Endodermal cell (in vitro differentiated cells): Measurements from ENCODE around the gene MIEF1. TPM values are rescaled to one million over a fixed set of nuclear protein-coding genes. Genes with fewer than 3 reads are reported as not detected.

Experiments used
- DNase-seq: peaks from one replicate; pipeline ENCODE4 v3.0.0-alpha.2; 2017
- H3K27ac ChIP-seq: 2 replicates; pipeline ENCODE4 v1.5.1; 2013; ENCODE audit warnings: mild to moderate bottlenecking, low read depth, low read length, moderate library complexity
- H3K27me3 ChIP-seq: 2 replicates; pipeline ENCODE4 v1.6.1; 2013; ENCODE audit warnings: mild to moderate bottlenecking, low read length, moderate library complexity; ENCODE audit not compliant: insufficient read depth, control insufficient read depth, poor library complexity, severe bottlenecking
- H3K36me3 ChIP-seq: 2 replicates; pipeline ENCODE4 v1.7.0; 2013; ENCODE audit warnings: mild to moderate bottlenecking, low read length, moderate library complexity; ENCODE audit not compliant: control insufficient read depth, insufficient read depth
- H3K4me1 ChIP-seq: one replicate; pipeline ENCODE4 v1.7.0; 2013; ENCODE audit warnings: low read length; ENCODE audit not compliant: control insufficient read depth, insufficient read depth
- H3K4me3 ChIP-seq: 2 replicates; pipeline ENCODE4 v1.5.1; 2013; ENCODE audit warnings: mild to moderate bottlenecking, low read length, moderate library complexity
- H3K9ac ChIP-seq: 2 replicates; pipeline ENCODE4 v1.6.1; 2013; ENCODE audit warnings: mild to moderate bottlenecking, low read length, moderate library complexity; ENCODE audit not compliant: poor library complexity, severe bottlenecking; ENCODE audit errors: extremely low read depth
- H3K9me3 ChIP-seq: 2 replicates; pipeline ENCODE4 v1.6.1; 2013; ENCODE audit warnings: mild to moderate bottlenecking, low read length, moderate library complexity; ENCODE audit not compliant: control insufficient read depth
- H3K27ac Mint-ChIP-seq: 2 replicates; pipeline ENCODE4 v1.8.0; 2020; ENCODE audit warnings: mixed read lengths
- H3K27me3 Mint-ChIP-seq: 2 replicates; pipeline ENCODE4 v1.8.0; 2021; ENCODE audit warnings: mild to moderate bottlenecking, mixed read lengths; ENCODE audit not compliant: insufficient read depth
- H3K36me3 Mint-ChIP-seq: 2 replicates; pipeline ENCODE4 v1.8.0; 2020; ENCODE audit warnings: low read depth, mixed read lengths
- H3K4me1 Mint-ChIP-seq: 2 replicates; pipeline ENCODE4 v1.8.0; 2020; ENCODE audit warnings: mixed read lengths
- H3K4me3 Mint-ChIP-seq: 2 replicates; pipeline ENCODE4 v1.8.0; 2020; ENCODE audit warnings: mild to moderate bottlenecking, moderate library complexity, mixed read lengths
- H3K9me3 Mint-ChIP-seq: 2 replicates; pipeline ENCODE4 v1.8.0; 2020; ENCODE audit warnings: mild to moderate bottlenecking, mixed read lengths
- WGBS, 2 experiments: methylation state at CpG; one replicate each; pipeline versions ENCODE4 v1.1.5 to v1.1.7; 2013; ENCODE audit warnings: missing lambda C conversion rate in 2 of 2, mixed read lengths in 1 of 2; ENCODE audit not compliant: insufficient coverage in 1 of 2, insufficient read length in 1 of 2; 5-methylcytosine and 5-hydroxymethylcytosine counted together
- total RNA-seq, 2 donors: library from RNA; stranded (reverse); fragmentation: NEBNext Ultra II Directional in 1 of 2; extraction: Animal tissue kit (Norgen Biotek cat#: 25700) in 1 of 2; gene quantifications; 2 replicates in 1 of 2; 3 replicates in 1 of 2; pipeline ENCODE4 v1.2.1, GENCODE V29; 2021
- TF ChIP-seq, protein P1 (sequence below): fragments of 200-600 bp; sonication (generic); conservative IDR thresholded peaks from 2 replicates; pipeline ENCODE4 v1.5.0; 2021; ENCODE audit warnings: antibody characterized with exemption, mild to moderate bottlenecking

MIEF1 gene
- total RNA-seq, 2 donors from 2014 or later, result 36.0 to 43.3 TPM

DNA sequence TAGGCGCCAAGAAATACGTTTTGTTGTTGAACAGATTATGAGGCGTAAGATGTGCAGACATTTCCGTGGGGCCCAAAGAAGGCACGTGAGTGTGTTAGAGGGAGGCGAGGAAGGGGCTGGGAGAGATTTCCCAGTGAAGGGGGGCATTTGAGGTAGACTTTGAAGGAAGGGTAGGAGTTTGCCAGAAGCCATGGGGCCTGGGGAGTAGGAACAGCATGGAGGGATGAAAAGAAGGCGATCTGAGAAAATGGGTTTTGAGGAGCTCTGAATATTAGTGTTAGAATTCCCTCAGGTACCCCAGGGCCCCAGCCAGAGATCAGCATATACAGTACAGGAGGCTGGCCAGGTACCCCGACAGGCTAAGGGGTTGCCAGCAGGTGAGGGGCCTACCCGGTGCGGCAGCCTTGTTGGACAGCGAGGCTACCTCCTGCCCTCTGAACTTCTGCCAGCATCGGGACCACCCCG is 414 bp upstream of the MIEF1 start:
- Histone ChIP-seq H3K36me3 (peaks cover 34% of the 10 kb centered on the region), H3K27ac (no peak overlapping the region), H3K4me1 (peaks cover 21% of the 10 kb centered on the region), H3K27me3 (no peaks in the 10 kb centered on the region), H3K9me3 (no peaks in the 10 kb centered on the region), H3K4me3 (peak overlapping the region; percentile 96), H3K9ac (peak overlapping the region; percentile 51)
- Mint-ChIP-seq H3K27me3 (peaks cover 40% of the 10 kb centered on the region), H3K4me3 (peak overlapping the region; percentile 87), H3K9me3 (no peaks in the 10 kb centered on the region), H3K27ac (peak overlapping the region; percentile 91), H3K4me1 (peaks cover 24% of the 10 kb centered on the region), H3K36me3 (peaks cover 28% of the 10 kb centered on the region)
- DNase-seq, result no peak
- TF ChIP-seq, protein P1, sequence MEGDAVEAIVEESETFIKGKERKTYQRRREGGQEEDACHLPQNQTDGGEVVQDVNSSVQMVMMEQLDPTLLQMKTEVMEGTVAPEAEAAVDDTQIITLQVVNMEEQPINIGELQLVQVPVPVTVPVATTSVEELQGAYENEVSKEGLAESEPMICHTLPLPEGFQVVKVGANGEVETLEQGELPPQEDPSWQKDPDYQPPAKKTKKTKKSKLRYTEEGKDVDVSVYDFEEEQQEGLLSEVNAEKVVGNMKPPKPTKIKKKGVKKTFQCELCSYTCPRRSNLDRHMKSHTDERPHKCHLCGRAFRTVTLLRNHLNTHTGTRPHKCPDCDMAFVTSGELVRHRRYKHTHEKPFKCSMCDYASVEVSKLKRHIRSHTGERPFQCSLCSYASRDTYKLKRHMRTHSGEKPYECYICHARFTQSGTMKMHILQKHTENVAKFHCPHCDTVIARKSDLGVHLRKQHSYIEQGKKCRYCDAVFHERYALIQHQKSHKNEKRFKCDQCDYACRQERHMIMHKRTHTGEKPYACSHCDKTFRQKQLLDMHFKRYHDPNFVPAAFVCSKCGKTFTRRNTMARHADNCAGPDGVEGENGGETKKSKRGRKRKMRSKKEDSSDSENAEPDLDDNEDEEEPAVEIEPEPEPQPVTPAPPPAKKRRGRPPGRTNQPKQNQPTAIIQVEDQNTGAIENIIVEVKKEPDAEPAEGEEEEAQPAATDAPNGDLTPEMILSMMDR, result no peak
- 39 to 65% methylated on average over 8 to 13 of the region's 13 CpGs for WGBS, 2 experiments

DNA sequence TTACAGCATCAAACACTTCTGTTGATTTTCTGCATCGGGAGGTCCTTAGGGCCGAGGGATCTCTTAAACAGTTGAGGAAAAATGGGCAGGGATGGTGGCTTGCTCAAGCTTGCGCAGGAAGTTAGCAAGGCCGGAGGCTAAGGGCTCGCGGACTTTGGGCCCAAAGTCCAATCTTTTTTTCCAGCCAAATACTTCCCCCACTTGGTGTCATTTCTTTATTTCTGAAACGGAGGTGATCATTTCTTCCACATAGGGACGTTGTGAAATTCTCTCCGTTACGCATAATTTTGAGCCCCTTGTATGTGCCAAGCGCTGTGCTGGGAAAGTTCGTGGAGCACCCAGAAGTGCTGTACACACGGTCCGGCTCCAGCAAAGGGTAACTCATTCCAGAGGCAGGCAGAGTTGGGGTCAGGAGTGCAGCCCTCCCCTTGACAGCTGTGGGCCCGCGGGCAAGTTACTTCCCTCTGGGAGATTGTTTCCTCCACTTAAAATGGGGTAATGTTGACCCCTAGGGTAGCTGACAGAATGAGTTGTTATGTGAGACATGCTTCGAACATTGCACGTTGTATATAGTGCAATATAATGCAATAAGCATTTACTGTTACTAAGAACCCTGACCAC is 809 bp downstream of the MIEF1 start:
- Histone ChIP-seq H3K27ac (peak overlapping the region; percentile 32), H3K4me3 (peak overlapping the region; percentile 96), H3K4me1 (peaks cover 21% of the 10 kb centered on the region), H3K36me3 (peaks cover 44% of the 10 kb centered on the region), H3K9me3 (no peaks in the 10 kb centered on the region), H3K9ac (peak overlapping the region; percentile 57), H3K27me3 (no peaks in the 10 kb centered on the region)
- TF ChIP-seq, protein P1, result no peak
- WGBS, 2 experiments, result 34 to 36% methylated on average over 13 to 17 of the region's 18 CpGs
- H3K36me3 Mint-ChIP-seq, result peaks cover 36% of the 10 kb centered on the region
- no peak overlapping the region for H3K27ac Mint-ChIP-seq
- peak overlapping the region; percentile 87 for H3K4me3 Mint-ChIP-seq
- H3K4me1 Mint-ChIP-seq, result peaks cover 24% of the 10 kb centered on the region
- no peak for DNase-seq
- H3K9me3 Mint-ChIP-seq, result no peaks in the 10 kb centered on the region
- H3K27me3 Mint-ChIP-seq, result peaks cover 44% of the 10 kb centered on the region

DNA sequence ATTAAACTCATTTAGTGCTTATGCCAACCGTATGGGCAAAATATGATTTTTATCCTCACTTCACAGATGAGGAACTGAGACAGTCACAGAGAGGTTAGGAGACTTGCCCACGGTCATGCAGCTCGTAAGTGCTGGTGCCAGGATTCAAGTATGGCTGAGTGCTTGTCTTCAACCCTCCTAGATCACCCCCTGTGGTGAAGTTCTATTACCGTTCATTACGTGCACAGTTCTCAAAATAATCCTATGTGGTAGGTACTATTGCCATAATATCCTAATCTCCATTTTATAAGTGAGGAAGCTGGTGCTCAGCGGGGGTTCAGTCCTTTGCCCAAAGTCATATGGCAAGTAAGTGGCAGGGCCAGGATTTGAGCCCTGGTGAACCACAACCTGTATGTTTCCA is 1.5 kb downstream of the MIEF1 start:
- Mint-ChIP-seq H3K4me3 (peak overlapping the region; percentile 87), H3K36me3 (peaks cover 43% of the 10 kb centered on the region), H3K27me3 (peaks cover 44% of the 10 kb centered on the region), H3K9me3 (no peaks in the 10 kb centered on the region), H3K4me1 (peaks cover 24% of the 10 kb centered on the region), H3K27ac (no peak overlapping the region)
- no peaks in the 10 kb centered on the region for H3K27me3 ChIP-seq
- TF ChIP-seq, protein P1, result no peak
- H3K4me3 ChIP-seq, result peak overlapping the region; percentile 96
- no peak overlapping the region for H3K27ac ChIP-seq
- 86 to 93% methylated on average over 4 to 5 of the region's 6 CpGs for WGBS, 2 experiments
- no peak for DNase-seq
- H3K9ac ChIP-seq, result no peak overlapping the region
- peaks cover 16% of the 10 kb centered on the region for H3K4me1 ChIP-seq
- H3K9me3 ChIP-seq, result no peaks in the 10 kb centered on the region
- peaks cover 51% of the 10 kb centered on the region for H3K36me3 ChIP-seq
